Measurements from ENCODE around the gene DNAJC7.

- TF ChIP-seq POLR2A (IDR thresholded peaks at IDR 0.05) (no peak), CTCF (IDR thresholded peaks at IDR 0.05) (no peak)
These were observed 42.6 kb downstream of the DNAJC7 start for GRCh38 chr17:41974658-41975057.

All from adrenal gland (tissue), 5 donors.